ENCODE measurements around the gene TMC3. TPM values are rescaled to one million over a fixed set of nuclear protein-coding genes. Genes with fewer than 3 reads are reported as not detected.
"Not testable (repeated sequence)": the region's sequence is repeated elsewhere in the genome, so short reads cannot be mapped to it uniquely, and the experiment has no call there.

The TMC3 gene
- total and polyA plus RNA-seq, 8 donors = under 0.01 to 0.92 (median 0.03) TPM; not detected in 5

DNA sequence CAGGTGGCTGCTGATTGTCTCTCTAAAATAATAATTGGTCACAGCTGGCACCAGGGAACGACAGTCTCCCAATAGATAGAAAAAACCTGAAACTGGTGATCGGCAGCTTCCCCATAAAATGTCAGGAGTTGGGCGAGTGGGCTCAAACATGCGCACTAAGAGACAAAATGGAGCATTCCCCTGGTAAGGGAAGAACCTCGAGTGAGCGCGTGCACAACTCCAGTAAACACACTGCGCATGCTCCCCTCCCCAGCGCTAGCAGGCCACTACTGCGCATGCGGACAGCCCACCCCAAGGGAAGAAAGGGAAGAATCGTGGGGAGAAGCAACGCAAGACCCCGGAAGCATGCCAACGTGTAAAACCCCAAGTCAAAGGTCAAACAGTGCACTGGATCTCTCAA is 42.4 kb downstream of the TMC3 start:
- no peaks in the 10 kb centered on the region for H3K4me1 ChIP-seq
- no peak overlapping the region for H3K27ac ChIP-seq
- H3K36me3 ChIP-seq = no peaks in the 10 kb centered on the region
- intact Hi-C loops (cut with DNase I; ENCODE audit: low total_unique reads) = no loop called here
- no peaks in the 10 kb centered on the region for H3K27me3 ChIP-seq
- no peaks in the 10 kb centered on the region for H3K9me3 ChIP-seq
- DNase-seq = no peak
- 82 to 88% (median 85%) methylated on average over 15 of the region's 15 CpGs for WGBS, 5 donors
- no peak overlapping the region for H3K4me3 ChIP-seq
- TF ChIP-seq POLR2A (IDR thresholded peaks at IDR 0.05) (no peak), EP300 (IDR thresholded peaks at IDR 0.05) (no peak), POLR2AphosphoS5 (IDR thresholded peaks at IDR 0.05) (no peak), CTCF (IDR thresholded peaks at IDR 0.05) (no peak)

DNA sequence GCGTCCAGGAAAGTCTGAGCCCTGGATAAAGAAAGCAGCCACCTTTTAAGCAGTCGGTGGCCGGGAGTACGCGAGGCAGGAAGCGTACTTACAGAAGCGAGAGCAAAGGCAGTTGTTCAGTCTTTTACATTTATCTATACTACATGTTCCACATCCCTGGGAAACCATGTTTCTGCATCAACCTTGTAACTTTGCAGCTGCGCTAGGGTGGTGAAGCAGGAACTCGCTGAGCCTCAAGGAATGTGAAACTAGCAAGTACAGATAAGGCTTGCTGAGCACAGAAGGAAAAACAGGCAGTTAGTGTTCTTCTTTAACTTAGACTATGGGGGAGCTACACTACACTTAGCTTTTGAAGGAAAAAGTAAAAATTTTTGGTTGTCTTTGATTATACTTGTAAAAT is 42.9 kb downstream of the TMC3 start:
- H3K27ac ChIP-seq; H3K27me3 ChIP-seq; intact Hi-C loops (cut with DNase I; ENCODE audit: low total_unique reads); H3K4me3 ChIP-seq; H3K9me3 ChIP-seq; H3K4me1 ChIP-seq; H3K36me3 ChIP-seq: not testable (repeated sequence)
- 26 to 52% (median 47%) methylated on average over 9 of the region's 9 CpGs for WGBS, 5 donors
- DNase-seq = peak in 1 of 2 donors; percentile 62

DNA sequence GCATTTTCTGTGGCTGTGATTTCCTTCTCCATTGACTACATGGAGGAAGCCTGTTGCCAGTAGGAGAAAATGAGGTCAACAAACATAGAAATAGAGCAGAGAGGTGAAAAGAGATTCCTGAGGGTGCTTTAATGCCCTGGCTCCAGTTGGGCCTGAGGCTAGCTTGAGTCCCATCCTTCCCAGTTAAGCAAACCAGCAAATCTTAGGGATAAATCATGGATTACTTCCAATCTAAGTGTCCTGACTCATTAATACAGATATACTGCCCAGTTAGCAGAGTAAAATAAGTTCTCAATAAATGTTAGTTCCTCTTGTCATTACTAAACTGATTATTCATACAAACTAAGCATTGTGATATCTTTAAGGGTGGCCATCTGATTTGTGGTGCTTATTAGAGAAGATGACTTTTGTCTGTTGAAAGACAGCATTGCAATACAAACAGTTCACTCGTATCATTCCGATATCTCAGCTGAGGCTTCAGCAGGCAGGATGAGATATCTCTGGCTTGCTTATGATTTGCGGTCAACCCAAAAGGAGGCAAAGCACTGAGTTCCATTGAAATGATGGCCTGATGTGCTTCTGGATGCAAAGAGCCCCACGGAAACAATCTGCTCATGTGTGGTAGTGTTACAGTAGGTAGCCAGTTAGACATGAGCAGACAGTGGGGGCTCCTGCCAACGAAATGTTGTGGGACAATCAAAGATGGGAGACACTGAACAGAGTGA is 43.5 kb downstream of the TMC3 start:
- Histone ChIP-seq H3K36me3 (no peaks in the 10 kb centered on the region), H3K4me3 (no peak overlapping the region), H3K4me1 (no peaks in the 10 kb centered on the region), H3K9me3 (no peaks in the 10 kb centered on the region), H3K27me3 (no peaks in the 10 kb centered on the region), H3K27ac (no peak overlapping the region)
- intact Hi-C loops (cut with DNase I; ENCODE audit: low total_unique reads) = no loop called here
- DNase-seq = no peak
- no peak for TF ChIP-seq POLR2AphosphoS5 (IDR thresholded peaks at IDR 0.05)
- no peak for TF ChIP-seq EP300 (IDR thresholded peaks at IDR 0.05)
- no peak for TF ChIP-seq CTCF (IDR thresholded peaks at IDR 0.05)
- no peak for TF ChIP-seq POLR2A (IDR thresholded peaks at IDR 0.05)
- 68 to 86% (median 77%) methylated on average over 5 of the region's 5 CpGs for WGBS, 5 donors

DNA sequence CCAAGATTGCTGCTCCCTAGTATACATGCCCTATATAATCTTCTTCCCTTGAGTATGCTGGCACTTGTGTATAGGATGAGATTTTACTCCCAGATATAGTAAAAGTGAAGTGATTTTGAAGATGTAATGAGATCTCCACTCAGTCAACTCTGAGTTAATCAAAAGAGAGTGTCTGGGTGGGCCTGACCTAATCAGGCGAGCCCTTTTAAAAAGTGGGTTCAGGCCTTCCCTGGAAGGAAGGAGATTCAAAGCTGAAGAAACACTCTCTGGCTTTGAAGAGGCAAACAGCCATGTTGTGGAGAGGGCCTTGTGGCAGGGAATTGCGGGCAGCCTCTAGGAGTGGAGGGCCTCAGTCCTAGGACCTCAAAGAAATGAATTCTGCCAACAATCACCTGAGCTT is 44.6 kb downstream of the TMC3 start:
- Histone ChIP-seq H3K27me3 (no peaks in the 10 kb centered on the region), H3K36me3 (no peaks in the 10 kb centered on the region), H3K27ac (no peak overlapping the region), H3K4me3 (no peak overlapping the region), H3K4me1 (peaks cover 7 to 10% (median 7%) of the 10 kb centered on the region in 4 donors), H3K9me3 (no peaks in the 10 kb centered on the region)
- no peak for TF ChIP-seq EP300 (IDR thresholded peaks at IDR 0.05)
- no peak for TF ChIP-seq POLR2A (IDR thresholded peaks at IDR 0.05)
- no peak for TF ChIP-seq CTCF (IDR thresholded peaks at IDR 0.05)
- TF ChIP-seq POLR2AphosphoS5 (IDR thresholded peaks at IDR 0.05) = no peak
- no peak for DNase-seq
- 95 to 100% (median 98%) methylated on average over 2 of the region's 2 CpGs for WGBS, 5 donors
- intact Hi-C loops (cut with DNase I; ENCODE audit: low total_unique reads) = no loop called here

DNA sequence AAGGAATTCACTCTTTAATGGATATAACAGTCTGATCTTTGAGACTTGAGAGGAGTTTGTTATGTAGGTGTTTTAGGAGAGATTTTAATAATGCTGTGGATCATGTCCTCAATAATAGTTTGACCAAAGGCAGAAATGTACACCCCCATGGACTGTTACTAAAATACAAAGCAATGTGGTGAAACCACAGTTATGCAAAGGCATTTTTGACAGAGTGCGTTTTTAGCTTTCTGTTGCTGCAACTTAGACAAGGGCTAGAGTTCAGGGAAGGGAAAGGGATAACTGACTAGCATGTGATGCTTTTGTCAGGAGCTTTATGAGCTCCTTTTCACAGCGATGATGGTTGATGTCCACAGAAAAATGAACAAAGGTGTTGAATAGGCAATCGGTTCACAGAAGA is 46.5 kb downstream of the TMC3 start:
- DNase-seq = no peak
- H3K4me3 ChIP-seq = no peak overlapping the region
- H3K27ac ChIP-seq = no peak overlapping the region
- no peaks in the 10 kb centered on the region for H3K9me3 ChIP-seq
- H3K36me3 ChIP-seq = no peaks in the 10 kb centered on the region
- WGBS, 5 donors = 72 to 86% (median 81%) methylated on average over 3 of the region's 3 CpGs
- no peaks in the 10 kb centered on the region for H3K27me3 ChIP-seq
- intact Hi-C loops (cut with DNase I; ENCODE audit: low total_unique reads) = no loop called here
- H3K4me1 ChIP-seq = peaks cover 8 to 23% (median 19%) of the 10 kb centered on the region in 4 donors
- TF ChIP-seq POLR2AphosphoS5 (IDR thresholded peaks at IDR 0.05) (no peak), POLR2A (IDR thresholded peaks at IDR 0.05) (no peak), EP300 (IDR thresholded peaks at IDR 0.05) (no peak), CTCF (IDR thresholded peaks at IDR 0.05) (no peak)

All from stomach (tissue), 9 donors.